ENCODE measurements around the gene ILDR1. TPM values are rescaled to one million over a fixed set of nuclear protein-coding genes. Genes with fewer than 3 reads are reported as not detected.

ILDR1 gene
- total and polyA plus RNA-seq, 2 experiments from 2014 or later, result 1.5 to 1.8 TPM

GRCh38 chr3:122066331-122067213 lies 44.5 kb upstream of the ILDR1 start:
- no peak overlapping the region for H3K27ac ChIP-seq
- H3K9me2 ChIP-seq (replicated peaks; ENCODE audit: insufficient read depth), result no peaks in the 10 kb centered on the region
- H2AFZ ChIP-seq, result no peak overlapping the region
- no peak overlapping the region for H3K4me3 ChIP-seq
- H3K4me2 ChIP-seq, result no peak overlapping the region
- no peaks in the 10 kb centered on the region for H3K9me3 ChIP-seq (ENCODE audit: low read depth)
- H3K79me2 ChIP-seq, result no peaks in the 10 kb centered on the region
- WGBS (ENCODE audit: low lambda C conversion rate, missing lambda C conversion rate), result 72% methylated on average over 6 of the region's 6 CpGs
- no peaks in the 10 kb centered on the region for H3K36me3 ChIP-seq (replicated peaks; ENCODE audit: insufficient read depth, low read depth)
- H4K20me1 ChIP-seq (ENCODE audit: insufficient read depth, poor library complexity, severe bottlenecking), result no peaks in the 10 kb centered on the region
- no peaks in the 10 kb centered on the region for H3K27me3 ChIP-seq
- DNase-seq (ENCODE audit: low spot score), result no peak
- H3K4me1 ChIP-seq (ENCODE audit: insufficient read depth), result no peaks in the 10 kb centered on the region
- no peak for TF ChIP-seq EZH2phosphoT487 (IDR thresholded peaks at IDR 0.05; ENCODE audit: low read depth, severe bottlenecking, unreplicated experiment)
- TF ChIP-seq CTCF (IDR thresholded peaks at IDR 0.05; ENCODE audit: poor library complexity), result no peak
- no peak for TF ChIP-seq EZH2 (IDR thresholded peaks at IDR 0.05; ENCODE audit: borderline replicate concordance)

- no peaks in the 10 kb centered on the region for H3K36me3 ChIP-seq (replicated peaks; ENCODE audit: insufficient read depth, low read depth)
- TF ChIP-seq EZH2phosphoT487 (IDR thresholded peaks at IDR 0.05; ENCODE audit: low read depth, severe bottlenecking, unreplicated experiment), result no peak
- no peak for TF ChIP-seq CTCF (IDR thresholded peaks at IDR 0.05; ENCODE audit: poor library complexity)
- no peak for TF ChIP-seq EZH2 (IDR thresholded peaks at IDR 0.05; ENCODE audit: borderline replicate concordance)
- H3K4me2 ChIP-seq, result no peak overlapping the region
- no peak overlapping the region for H2AFZ ChIP-seq
- no peaks in the 10 kb centered on the region for H3K79me2 ChIP-seq
- H3K4me3 ChIP-seq, result no peak overlapping the region
- WGBS (ENCODE audit: low lambda C conversion rate, missing lambda C conversion rate), result 92% methylated on average over 4 of the region's 4 CpGs
- no peaks in the 10 kb centered on the region for H4K20me1 ChIP-seq (ENCODE audit: insufficient read depth, poor library complexity, severe bottlenecking)
- H3K4me1 ChIP-seq (ENCODE audit: insufficient read depth), result no peaks in the 10 kb centered on the region
- no peak for DNase-seq (ENCODE audit: low spot score)
- H3K9me2 ChIP-seq (replicated peaks; ENCODE audit: insufficient read depth), result no peaks in the 10 kb centered on the region
- H3K27ac ChIP-seq, result no peak overlapping the region
- no peaks in the 10 kb centered on the region for H3K27me3 ChIP-seq
- H3K9me3 ChIP-seq (ENCODE audit: low read depth), result no peaks in the 10 kb centered on the region
Measured at GRCh38 chr3:122064326-122064725, 42.3 kb upstream of the ILDR1 start.

- Histone ChIP-seq H3K4me1 (ENCODE audit: insufficient read depth) (no peaks in the 10 kb centered on the region), H3K36me3 (replicated peaks; ENCODE audit: insufficient read depth, low read depth) (no peaks in the 10 kb centered on the region), H3K4me3 (no peak overlapping the region), H3K79me2 (no peaks in the 10 kb centered on the region), H3K9me2 (replicated peaks; ENCODE audit: insufficient read depth) (no peaks in the 10 kb centered on the region), H3K27me3 (no peaks in the 10 kb centered on the region), H3K9me3 (ENCODE audit: low read depth) (no peaks in the 10 kb centered on the region), H3K27ac (no peak overlapping the region), H4K20me1 (ENCODE audit: insufficient read depth, poor library complexity, severe bottlenecking) (no peaks in the 10 kb centered on the region), H3K4me2 (no peak overlapping the region), H2AFZ (no peak overlapping the region)
- 89% methylated on average over 1 of the region's 1 CpG for WGBS (ENCODE audit: low lambda C conversion rate, missing lambda C conversion rate)
- DNase-seq (ENCODE audit: low spot score), result no peak
- TF ChIP-seq EZH2 (IDR thresholded peaks at IDR 0.05; ENCODE audit: borderline replicate concordance) (no peak), EZH2phosphoT487 (IDR thresholded peaks at IDR 0.05; ENCODE audit: low read depth, severe bottlenecking, unreplicated experiment) (no peak), CTCF (IDR thresholded peaks at IDR 0.05; ENCODE audit: poor library complexity) (no peak)
Measured at GRCh38 chr3:122063908-122064307, 41.9 kb upstream of the ILDR1 start.
